Stimulated activated CD4-positive, alpha-beta T cell treated with anti-CD3 and anti-CD28 coated beads, Interleukin-12 subunit alpha, Interleukin-12 subunit beta, amount 100 ng/mL, for 48 hours (primary cell): ENCODE measurements around the gene COL6A2.

ENCODE experiments used
- DNase-seq, 3 donors: peaks; one replicate each; pipeline ENCODE4 v3.0.0-alpha.2; 2020; ENCODE audit warnings: low read depth in 2 of 3, low spot score in 1 of 3

The COL6A2 gene

DNA sequence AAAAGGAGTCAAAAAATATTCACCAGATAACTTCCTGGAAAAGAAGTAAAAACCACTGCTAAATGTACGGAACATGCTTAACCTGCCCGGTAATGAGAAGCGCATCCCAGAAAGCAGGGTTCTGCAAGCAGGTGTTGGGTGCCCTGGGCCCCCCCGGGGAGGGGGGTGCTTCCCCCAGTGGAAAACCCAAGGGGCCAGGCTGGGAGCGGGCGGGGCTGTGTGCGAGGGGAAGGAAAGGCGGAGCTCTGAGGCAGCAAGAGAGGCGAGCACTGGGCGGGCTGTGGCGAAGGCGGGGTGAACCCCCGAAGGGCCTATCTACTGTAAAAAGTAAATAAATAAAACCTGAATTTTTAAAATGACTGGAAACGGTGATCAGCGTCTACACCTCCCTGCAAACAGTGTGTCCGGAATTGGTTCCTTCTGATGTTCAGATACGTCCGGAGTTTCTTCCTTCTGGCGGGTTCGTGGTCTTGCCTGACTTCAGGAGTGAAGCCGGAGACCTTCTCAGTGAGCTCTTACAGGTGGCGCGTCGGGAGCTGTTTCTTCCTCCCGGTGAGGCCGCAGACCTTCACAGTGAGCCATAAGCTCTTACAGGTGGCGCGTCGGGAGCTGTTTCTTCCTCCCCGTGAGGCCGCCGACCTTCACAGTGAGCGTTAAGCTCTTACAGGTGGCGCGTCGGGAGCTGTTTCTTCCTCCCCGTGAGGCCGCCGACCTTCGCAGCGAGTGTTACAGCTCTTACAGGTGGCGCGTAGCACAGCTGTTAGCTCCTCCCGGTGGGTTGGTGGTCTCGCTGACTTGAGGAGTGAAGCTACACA, 44.1 kb downstream of the COL6A2 start:
- DNase-seq, result no peak

GRCh38 chr21:46142582-46143473, 44.9 kb downstream of the COL6A2 start:
- DNase-seq, result no peak

DNA sequence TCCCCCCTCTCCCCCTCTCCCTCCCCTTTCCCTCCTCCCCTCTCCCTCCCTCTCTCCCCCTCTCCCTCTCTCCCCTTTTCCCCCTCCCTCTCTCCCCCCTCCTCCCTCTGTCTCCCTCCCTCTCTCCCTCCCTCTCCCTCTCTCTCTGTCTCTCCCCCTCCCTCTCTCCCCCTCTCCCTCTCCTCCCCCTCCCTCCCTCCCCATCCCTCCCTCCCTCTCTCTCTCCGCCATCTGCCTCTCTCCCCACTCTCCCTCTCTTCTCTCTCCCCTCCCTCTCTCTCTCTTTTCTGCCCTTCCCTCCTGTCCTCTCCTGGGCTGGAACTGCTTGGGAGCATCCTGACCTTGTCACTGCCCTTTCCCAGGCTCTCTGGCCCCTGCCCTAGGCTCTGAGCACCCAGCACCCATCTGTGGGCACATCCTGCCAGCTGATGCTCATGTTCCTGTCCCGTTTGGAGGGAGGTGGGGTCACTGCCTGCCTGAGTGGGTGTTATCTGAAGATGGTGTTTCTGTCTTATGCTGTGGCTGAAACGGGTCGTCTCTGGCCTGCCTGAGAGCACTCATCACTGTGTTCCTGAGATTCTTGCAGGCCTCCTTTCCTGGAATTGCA, 46.7 kb downstream of the COL6A2 start:
- DNase-seq, result no peak

DNA sequence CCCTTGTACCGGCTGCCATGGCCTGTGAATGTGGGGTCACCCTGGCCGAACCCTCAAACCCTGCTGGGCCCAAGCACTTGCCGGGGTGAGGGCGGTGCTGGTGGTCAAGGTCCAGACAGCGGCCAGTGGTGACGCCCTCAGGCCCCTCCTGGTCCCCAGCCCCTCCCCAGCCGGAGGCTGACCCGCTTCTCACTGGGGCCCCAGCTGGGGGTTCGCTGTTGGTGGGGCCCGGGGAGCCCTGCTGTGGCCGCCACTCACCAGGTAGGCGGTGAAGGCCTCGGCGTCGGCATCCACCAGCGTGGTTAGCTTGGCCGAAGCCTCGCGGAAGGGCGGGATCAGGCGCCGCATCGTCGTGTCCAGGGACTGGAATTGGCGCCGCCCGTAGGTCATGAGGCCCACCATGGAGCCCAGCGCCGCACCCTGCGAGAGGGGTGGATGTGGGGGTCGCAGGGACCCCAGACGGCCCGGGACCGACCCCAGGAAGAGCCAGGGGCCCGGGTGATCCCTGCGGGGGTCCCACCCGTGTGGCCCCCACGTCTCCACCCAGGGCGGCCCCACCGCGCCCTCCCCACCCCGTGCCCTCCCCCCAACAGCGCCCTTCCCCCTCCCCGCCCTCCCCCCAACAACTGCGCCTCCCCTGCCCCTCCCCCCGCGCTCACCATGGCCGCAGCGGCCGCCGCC, 47.4 kb downstream of the COL6A2 start:
- DNase-seq, result no peak

GRCh38 chr21:46145840-46146691, 48.2 kb downstream of the COL6A2 start:
- DNase-seq, result no peak

GRCh38 chr21:46146856-46147255, 48.9 kb downstream of the COL6A2 start:
- no peak for DNase-seq

DNA sequence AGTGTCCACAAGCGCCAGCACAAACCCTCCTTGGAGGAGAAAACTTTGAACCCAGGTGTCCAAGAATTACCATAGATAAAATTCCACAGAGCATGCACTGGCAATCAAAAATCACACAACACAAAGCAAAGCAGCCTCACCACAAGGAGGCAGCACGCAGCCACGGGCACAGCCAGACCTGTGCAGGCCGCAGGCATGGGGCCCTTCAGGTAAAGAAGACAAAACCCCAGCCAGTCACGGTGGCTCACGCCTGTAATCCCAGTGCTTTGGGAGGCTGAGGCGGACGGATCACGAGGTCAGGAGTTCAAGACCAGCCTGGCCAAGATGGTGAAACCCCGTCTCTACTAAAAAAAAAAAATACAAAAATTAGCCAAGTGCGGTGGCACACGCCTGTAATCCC, 49.5 kb downstream of the COL6A2 start:
- DNase-seq, result peak; percentile 21 to 38 (median 23)

- DNase-seq, result no peak
These were observed 50.2 kb downstream of the COL6A2 start for GRCh38 chr21:46148106-46148505.

DNA sequence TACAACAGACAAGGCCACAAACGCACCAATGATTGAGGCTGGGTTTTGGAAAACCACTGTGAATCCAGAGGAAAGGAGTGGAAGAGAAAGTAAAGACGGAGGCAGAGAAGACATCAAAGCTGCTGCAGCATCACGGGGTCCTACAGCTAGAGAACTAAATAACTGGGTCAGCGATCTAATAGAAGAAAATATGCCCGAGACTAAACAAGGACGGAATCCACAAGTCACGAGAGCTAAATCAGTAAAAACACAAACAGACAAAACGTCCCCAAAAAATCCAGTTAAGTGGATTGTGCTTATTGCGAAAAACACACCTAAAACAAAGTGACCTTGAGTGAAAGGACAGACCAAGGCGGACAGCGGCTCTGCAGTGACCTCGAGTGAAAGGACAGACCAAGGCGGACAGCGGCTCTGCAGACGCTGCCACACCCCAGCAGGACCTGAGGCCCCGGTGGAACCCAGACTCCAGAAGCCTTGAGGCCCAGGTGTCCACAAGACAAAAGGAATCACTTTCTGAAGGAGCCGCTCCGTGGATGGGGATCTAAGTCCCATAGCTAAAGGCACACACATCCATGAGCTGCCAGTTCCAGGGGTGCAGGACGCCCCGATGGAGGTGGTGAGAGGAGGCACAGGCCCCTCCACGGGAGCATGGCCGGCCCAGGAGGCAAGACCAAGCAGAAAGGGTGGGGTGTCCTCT, 51.4 kb downstream of the COL6A2 start:
- no peak for DNase-seq

GRCh38 chr21:46150073-46150472, 52.2 kb downstream of the COL6A2 start:
- DNase-seq, result no peak

GRCh38 chr21:46150491-46151121, 52.7 kb downstream of the COL6A2 start:
- no peak for DNase-seq

- no peak for DNase-seq
These were observed 53.5 kb downstream of the COL6A2 start for GRCh38 chr21:46151261-46151988.

- no peak for DNase-seq
These were observed 54.3 kb downstream of the COL6A2 start for GRCh38 chr21:46151989-46152926.

- DNase-seq, result no peak
These were observed 55.0 kb downstream of the COL6A2 start for GRCh38 chr21:46152927-46153246.

DNA sequence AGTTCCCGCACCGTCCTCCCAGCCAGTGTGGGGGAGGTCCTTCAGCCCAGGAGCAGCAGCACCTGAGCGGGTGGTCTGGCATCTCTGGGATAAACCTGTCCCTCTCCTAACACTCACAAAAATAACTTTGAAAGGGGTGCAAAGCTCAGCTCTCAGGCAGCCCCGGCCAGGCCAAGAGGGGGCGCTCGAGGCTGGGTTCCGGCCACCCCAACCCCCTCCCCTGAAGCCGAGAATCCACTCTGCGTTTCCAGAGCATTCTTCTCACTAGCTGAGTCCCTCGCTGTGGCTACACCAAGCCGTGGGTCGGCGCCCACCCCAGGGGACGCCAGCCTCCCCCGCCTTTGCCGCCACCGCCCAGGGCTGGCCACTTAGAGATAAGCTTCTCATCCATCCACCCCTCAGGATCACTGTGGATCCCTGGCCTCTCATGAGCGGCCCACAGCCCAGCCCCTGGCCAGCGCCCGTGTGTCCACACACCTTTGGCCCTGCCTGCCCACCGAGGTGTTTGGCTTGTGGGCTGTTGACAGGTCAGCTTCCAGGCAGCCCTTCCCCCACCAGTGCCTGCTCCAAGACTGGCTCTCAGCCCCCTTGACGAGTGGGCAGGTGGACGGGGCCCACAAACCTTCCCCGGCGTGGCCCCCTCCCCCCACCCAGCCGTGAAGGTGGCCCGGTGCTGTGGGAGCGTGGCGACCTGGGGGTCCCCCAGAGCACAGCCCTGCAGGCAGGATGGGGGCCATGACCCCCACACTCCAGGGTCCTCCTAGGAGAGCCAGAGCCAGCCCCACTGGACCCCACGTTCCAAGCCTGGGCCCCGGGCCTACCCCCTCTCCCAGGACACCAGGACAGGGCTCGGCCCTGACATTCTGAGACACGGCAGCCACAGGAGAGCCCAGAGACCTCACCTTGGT, 55.6 kb downstream of the COL6A2 start:
- peak in 2 of 3 donors; percentile 17 to 37 for DNase-seq

GRCh38 chr21:46154155-46154954, 56.4 kb downstream of the COL6A2 start:
- DNase-seq, result no peak
